Bronchial epithelial cell (primary cell): ENCODE results near the gene FAT1. TPM values are rescaled to one million over a fixed set of nuclear protein-coding genes. Genes with fewer than 3 reads are reported as not detected.

ENCODE experiments used
- DNase-seq: peaks from one replicate; pipeline ENCODE4 v3.0.0-alpha.2; 2010; ENCODE audit warnings: low read depth
- FAIRE-seq: peaks from 2 replicates; lab custom pipeline; 2011; peaks lifted over from hg19 to GRCh38; lab: Jason Lieb, UNC
- H3K27me3 ChIP-seq: 2 replicates; pipeline ENCODE4 v1.5.1; 2011; ENCODE audit warnings: low read length; ENCODE audit not compliant: control insufficient read depth, insufficient read depth
- H3K36me3 ChIP-seq: 2 replicates; pipeline ENCODE4 v1.5.1; 2011; ENCODE audit warnings: low read length; ENCODE audit not compliant: control insufficient read depth, insufficient read depth
- H3K4me3 ChIP-seq: 2 replicates; pipeline ENCODE4 v1.5.1; 2011; ENCODE audit warnings: mild to moderate bottlenecking, low read depth, low read length, control low read depth
- total RNA-seq: library from RNA; depleted of rRNA; stranded (reverse); fragments of >200 nt; gene quantifications from 2 replicates; pipeline ENCODE4 v1.2.1, GENCODE V29; 2014
- TF ChIP-seq, protein P1 (sequence below): IDR thresholded peaks from 2 replicates; pipeline ENCODE4 v1.5.1; 2011; ENCODE audit warnings: mild to moderate bottlenecking, moderate library complexity, low read length, control low read depth, inconsistent platforms; ENCODE audit not compliant: insufficient read depth, severe bottlenecking

The FAT1 gene
- total RNA-seq, 1 donor from 2014 or later = 237 TPM

DNA sequence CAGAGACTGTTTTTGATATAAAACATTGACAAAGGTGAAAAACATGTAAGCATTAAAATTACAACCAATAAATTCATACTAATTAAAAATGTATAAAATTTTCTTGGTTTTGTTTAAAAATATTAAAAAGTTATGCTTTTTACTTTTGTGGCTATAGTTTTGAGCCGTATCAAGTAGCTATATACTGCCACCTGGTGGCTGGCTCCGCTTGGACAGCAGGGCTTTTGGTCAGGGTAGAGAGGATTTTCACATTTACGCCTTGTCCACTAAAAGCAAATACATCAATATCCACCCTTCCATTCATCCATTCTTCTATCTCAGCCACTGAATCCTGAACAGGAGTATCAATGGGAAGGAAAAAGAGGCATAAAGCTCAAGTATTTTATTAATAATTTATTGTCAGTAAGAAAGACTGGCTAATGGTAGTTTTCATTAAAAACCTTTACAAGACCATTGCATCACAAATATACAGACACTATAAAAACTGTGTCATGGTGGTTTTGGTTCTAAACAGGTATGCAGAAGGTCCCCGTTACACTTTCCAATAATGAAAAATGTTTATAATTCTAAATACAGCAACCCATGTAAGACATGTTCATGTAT, 136.1 kb downstream of the FAT1 start:
- DNase-seq (peak; percentile 41), FAIRE-seq (no peak)
- H3K4me3 ChIP-seq = no peak overlapping the region
- TF ChIP-seq, protein P1, sequence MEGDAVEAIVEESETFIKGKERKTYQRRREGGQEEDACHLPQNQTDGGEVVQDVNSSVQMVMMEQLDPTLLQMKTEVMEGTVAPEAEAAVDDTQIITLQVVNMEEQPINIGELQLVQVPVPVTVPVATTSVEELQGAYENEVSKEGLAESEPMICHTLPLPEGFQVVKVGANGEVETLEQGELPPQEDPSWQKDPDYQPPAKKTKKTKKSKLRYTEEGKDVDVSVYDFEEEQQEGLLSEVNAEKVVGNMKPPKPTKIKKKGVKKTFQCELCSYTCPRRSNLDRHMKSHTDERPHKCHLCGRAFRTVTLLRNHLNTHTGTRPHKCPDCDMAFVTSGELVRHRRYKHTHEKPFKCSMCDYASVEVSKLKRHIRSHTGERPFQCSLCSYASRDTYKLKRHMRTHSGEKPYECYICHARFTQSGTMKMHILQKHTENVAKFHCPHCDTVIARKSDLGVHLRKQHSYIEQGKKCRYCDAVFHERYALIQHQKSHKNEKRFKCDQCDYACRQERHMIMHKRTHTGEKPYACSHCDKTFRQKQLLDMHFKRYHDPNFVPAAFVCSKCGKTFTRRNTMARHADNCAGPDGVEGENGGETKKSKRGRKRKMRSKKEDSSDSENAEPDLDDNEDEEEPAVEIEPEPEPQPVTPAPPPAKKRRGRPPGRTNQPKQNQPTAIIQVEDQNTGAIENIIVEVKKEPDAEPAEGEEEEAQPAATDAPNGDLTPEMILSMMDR = peak; percentile 62
- no peaks in the 10 kb centered on the region for H3K27me3 ChIP-seq
- H3K36me3 ChIP-seq = peaks cover 10% of the 10 kb centered on the region

DNA sequence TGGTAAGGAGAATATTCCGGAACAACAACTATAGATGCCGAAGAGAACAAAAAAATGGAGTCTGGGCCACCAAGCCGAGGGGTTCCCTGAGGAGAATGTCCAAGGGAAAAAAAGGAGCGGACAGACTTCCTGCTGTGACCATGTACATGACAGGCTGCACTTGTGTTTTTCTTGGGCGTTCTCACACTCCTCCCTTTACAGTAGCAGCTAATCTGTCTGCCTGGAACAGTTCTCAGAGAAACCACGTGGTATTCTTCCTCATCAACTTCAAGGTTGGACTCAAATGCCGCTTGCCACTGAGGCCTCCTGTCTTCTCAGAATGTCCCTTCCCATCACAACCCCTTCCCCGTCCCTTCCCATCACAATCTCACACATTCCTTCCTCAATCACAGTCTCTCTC, 137.5 kb downstream of the FAT1 start:
- Histone ChIP-seq H3K4me3 (no peak overlapping the region), H3K36me3 (peaks cover 10% of the 10 kb centered on the region), H3K27me3 (no peaks in the 10 kb centered on the region)
- DNase-seq (no peak), FAIRE-seq (no peak)
- TF ChIP-seq, protein P1 = no peak

DNA sequence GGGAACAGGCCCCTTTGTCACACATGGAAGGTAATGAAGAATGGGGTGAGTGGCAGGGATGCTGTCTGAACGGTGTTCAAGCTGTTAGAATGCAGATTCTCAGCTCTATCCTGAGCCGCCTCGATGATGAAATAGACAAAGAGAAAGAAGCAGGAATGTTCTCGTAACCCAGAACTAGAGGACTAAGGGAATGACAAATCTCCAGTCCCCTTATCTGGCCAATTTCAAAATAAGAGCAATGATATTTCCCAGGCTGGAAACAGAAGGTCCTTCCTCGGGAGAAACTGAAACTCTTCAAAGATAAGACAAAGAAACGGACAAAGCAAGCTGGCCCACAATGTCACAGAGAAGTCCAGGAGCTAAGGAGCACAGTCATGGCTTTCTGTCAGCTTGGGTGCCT, 138.7 kb downstream of the FAT1 start:
- H3K4me3 ChIP-seq = no peak overlapping the region
- DNase-seq (no peak), FAIRE-seq (no peak)
- no peaks in the 10 kb centered on the region for H3K27me3 ChIP-seq
- TF ChIP-seq, protein P1 = no peak
- H3K36me3 ChIP-seq = peaks cover 8% of the 10 kb centered on the region

DNA sequence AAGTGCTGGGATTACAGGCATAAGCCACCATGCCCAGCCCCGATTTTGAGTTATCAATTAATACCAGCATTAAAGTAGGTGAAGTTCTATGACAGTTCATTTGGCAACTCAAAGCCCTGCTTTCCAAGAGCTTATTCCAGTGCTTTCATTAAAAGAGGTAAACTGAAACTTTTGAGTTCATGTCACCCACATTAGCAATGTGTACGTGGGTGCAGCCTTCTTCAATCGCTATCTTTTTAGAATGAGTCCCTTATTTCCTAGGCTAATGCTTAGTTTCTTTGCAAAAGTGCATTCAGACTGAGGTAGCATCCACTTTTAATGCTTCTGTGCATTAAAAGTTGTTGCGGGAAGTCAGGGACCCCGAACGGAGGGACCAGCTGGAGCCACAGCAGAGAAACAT, 142.2 kb downstream of the FAT1 start:
- FAIRE-seq = no peak
- Histone ChIP-seq H3K4me3 (no peak overlapping the region), H3K27me3 (no peaks in the 10 kb centered on the region), H3K36me3 (peaks cover 4% of the 10 kb centered on the region)
- DNase-seq = no peak
- TF ChIP-seq, protein P1 = no peak

DNA sequence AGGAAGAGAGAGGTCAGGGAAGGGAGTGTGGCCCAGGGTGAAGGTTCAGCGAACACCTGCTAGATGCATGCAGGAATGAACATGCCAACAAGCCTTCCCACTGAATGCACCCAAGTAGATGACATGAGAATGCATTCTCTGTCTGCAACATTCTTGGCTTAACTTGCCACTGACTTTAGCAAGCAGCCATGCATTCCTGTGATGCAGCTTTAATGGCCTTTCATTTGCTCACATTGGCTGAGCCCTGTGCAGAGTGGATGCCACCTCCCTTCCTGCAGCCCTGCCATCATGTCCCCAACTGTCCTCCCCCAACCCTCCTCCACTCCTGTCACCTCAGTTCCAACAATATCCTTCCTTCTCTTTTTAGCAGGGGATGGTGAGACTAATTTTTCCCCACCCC, 143.0 kb downstream of the FAT1 start:
- FAIRE-seq (peak; percentile 40), DNase-seq (no peak)
- peaks cover 3% of the 10 kb centered on the region for H3K36me3 ChIP-seq
- TF ChIP-seq, protein P1 = no peak
- H3K27me3 ChIP-seq = no peaks in the 10 kb centered on the region
- H3K4me3 ChIP-seq = no peak overlapping the region
